ENCODE data around the gene CBY1.

CBY1 gene

DNA sequence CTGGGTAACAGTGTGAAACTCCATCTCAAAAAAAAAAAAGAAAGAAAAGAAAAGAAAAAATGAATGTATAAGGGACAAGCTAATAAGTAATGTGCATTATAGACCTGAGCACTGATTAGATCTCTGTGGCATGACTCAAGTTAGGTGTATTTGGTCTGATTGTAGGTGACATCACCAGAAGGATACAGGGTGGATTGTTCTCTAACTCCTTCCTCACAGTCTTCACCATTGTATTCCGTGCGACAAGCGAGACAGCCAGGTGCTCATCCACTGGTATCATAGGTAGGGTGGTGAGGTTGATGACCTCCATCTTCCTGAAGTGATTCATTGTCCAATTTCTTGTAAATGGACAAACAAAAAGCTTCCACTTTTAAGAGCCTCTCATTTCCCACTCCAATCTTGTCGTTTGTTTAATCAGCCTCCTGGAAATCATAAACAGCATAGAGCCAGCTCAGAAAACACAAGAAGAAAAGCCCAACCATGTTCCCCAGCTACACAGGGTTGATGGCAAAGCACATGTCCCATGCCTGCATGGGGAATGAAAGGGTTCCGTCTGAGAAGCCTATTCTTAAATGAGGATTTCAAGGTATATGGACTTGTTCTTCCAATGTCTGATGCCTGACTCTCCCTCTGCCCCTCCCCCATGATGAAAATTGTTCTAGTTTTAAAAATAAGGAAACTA, 6.5 kb upstream of the CBY1 start:
- no peak for DNase-seq
- no peak for ATAC-seq

DNA sequence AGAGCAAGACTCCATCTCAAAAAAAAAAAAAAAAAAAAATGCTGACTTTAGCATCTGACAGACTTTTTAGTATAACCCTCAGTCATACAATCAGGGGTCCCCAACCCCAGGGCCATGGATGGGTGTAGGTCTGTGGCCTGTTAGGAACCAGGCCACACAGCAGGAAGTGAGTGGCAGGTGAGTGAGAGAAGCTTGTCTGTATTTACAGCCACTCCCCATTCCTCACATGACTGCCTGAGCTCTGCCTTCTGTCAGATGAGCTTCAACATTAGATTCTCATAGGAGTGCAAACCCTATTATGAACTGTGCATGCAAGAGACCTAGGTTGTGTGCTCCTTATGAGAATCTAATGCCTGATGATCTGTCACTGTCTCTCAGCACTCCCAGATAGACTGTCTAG, 3.6 kb upstream of the CBY1 start:
- DNase-seq (no peak), ATAC-seq (no peak)

GRCh38 chr22:38653741-38654140, 2.7 kb upstream of the CBY1 start:
- DNase-seq, result no peak
- no peak for ATAC-seq

DNA sequence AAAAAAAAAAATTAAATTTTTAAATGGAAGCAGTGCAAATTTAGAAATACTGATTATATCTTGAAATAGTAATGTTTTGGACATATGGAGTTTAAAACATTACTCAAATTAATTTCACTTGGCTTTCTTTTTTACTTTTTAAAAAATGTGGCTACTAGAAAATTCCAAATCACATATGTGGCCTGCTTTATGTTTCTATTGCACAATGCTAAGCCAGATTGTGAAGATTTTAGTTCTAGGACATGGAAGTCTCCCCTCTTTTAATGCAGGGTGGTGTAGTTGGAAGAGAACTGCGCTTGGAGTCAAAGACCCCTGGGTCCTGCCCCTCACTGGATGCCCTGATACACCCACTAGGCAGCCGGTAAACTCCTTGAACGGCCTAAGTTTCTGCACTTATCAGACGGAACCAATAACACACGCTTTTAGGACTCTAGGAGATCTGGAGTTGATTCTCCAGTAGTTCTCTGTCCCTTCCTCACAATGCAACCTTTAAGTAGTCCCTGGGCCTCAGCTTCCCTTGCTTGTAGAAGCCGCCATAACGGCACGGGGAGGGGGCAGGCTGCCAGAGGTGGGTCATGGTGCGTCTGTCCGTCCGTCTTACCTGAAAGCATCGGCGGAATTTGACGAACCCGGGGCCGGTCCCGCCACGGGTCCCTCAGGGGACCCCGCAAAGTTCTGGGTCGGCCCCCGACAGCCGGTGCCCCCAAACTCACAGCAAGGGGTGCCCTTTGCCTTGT, 751 bp upstream of the CBY1 start:
- ATAC-seq, result peak; percentile 6
- no peak for DNase-seq

- ATAC-seq (peak; percentile 50), DNase-seq (peak; percentile 60)
These were observed 839 bp downstream of the CBY1 start for GRCh38 chr22:38657045-38657909.

DNA sequence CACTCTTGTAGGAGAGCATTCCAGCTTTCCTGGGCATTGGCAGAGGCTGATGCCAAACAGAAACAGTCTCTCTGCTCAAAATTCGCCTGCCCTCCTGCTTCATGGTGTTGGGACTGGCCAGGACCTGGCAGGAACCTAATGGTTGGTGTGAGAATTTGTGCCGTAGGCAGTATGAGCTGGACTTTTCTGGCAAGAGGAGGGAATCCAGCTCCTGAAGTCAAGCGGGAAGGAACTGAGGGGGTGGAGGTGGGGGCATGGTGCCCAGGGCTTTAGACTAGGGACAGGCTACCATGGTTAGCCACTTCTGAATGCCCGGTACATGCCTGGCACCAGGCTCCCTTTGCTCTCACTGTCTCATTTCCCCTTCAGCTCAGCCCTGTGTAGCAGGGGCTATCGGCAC, 18.4 kb downstream of the CBY1 start:
- ATAC-seq, result no peak
- no peak for DNase-seq

GRCh38 chr22:38675833-38676232, 19.4 kb downstream of the CBY1 start:
- DNase-seq (no peak), ATAC-seq (no peak)

- peak; percentile 100 for ATAC-seq
- DNase-seq, result peak; percentile 92
These were observed 25.3 kb downstream of the CBY1 start, which contains the start of gene TOMM22 for GRCh38 chr22:38681582-38682335. Gene TOMM22, plus strand, starts transcription at chr22:38681957. Its CDS starts 22 bp downstream, at chr22:38681979.

GRCh38 chr22:38684895-38685294, 28.5 kb downstream of the CBY1 start:
- no peak for ATAC-seq

DNA sequence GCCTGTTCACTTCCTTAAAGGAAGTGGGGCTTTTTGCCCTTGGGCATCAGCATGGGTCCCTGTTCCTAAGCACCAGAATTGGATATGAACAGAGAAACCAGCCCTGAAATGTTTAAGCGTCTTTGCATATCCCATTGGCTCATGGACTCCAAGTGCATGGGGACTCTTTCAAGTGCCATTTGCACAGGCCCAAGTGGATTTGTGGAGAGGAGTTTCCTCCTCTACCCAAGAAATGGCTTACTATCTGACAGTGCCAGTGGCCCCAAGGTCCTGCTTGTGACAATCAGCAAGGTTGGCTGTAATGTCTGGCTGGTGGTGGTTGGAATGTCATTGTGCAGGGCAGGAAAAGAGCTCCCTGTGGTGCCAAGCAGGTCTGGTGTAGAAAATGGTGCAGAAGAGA, 29.3 kb downstream of the CBY1 start:
- no peak for ATAC-seq

More at GRCh38 chr22:38684895-38685294, 28.5 kb downstream of the CBY1 start:
- no peak for DNase-seq

DNA sequence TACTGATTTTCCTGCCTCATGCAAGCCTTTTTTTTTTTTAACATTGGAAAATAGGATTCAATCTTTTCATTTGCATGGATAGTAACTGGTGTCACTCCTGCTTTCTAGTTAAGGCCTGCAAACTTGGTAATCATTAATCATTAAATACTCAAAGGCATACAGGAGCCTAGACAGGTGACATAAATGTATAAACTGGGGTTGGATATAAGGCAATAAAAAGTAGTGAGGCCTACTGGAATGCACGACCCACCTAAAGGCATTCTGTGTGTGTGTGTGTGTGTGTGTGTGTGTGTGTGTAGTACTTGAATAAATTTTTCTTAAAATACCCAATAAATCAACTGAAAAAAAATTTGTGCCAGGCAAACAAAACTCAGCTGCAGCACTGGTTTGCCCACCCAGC, 33.2 kb downstream of the CBY1 start:
- no peak for DNase-seq
- ATAC-seq, result no peak

More for the DNA sequence above, 29.3 kb downstream of the CBY1 start:
- no peak for DNase-seq

DNA sequence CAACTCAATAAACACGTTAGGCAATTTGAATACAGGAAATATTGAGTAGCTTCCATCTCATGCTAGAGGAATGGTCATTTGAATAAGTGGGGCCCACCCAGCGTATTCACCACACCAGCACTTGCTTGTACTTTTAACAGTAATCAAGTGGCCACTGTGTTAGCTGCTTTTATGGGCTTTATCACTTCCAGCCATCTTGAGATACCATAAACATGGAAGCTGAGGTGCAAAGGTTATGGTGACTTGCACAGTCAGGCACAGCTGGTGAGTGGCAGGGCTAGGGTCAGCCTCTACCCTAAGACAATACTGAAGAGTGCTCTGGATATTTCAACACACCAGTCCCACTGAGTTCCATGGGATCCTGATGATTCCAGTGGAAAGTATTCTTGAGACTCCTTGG, 37.6 kb downstream of the CBY1 start:
- ATAC-seq, result no peak
- DNase-seq, result no peak

DNA sequence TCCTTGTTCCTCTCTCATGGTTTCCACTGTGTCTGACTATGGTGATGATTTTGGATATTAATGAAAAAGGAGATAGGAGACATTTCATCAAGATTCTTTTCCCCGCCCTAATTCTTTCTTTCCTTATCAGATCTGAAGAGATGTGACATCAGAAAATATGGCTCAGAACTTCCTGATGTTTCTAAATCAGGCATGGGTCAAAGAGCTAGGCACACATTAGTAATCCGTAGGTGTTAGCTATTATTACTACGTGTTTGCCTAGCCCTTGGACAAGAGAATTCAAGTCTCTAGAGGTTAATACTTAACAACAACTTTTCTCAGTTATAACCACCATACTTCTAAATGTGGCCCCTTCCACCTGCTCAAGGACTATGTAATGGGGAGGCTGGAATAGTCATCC, 38.5 kb downstream of the CBY1 start:
- no peak for DNase-seq

DNA sequence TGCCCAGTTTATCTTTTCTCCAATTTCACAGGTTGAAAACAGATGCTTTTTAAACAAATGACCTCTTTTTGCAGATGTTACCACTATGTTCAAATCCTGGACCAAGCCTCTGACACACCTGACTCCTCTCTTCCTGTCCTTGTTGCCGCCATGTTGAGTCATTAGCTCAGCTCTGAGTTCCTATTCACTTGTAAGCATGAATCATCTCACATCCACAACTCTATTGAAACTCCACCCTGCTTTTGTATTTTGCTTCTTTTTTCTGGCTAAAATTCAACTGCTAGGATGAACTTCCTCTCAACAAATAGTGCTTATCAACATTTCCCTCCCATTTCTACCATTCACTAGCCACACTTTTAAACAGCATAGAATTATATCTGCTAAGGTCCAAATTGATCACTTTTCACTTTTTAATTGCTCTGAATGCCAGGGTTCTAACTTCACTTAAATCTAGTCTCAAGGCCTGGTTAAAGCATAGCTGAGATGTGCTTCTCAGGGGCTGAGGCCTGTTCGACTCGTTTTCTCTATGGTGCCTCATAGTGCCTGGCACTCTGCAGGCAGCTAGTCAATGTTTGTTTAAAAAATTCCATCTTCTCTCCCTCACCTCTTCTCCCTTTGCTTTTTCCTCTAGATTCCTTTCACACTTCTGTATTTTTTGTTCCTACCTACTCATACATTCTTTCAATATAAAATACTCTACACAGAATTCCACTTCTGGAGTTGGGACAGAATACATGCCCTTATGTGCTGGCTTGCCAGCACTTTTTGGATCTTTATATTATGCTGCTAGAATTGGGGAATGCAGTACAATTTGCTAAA, 40.4 kb downstream of the CBY1 start:
- DNase-seq, result no peak
- peak; percentile 52 for ATAC-seq

More for the DNA sequence above, 38.5 kb downstream of the CBY1 start:
- ATAC-seq, result no peak

- ATAC-seq (no peak), DNase-seq (no peak)
These were observed 41.1 kb downstream of the CBY1 start for GRCh38 chr22:38697425-38698089.

DNA sequence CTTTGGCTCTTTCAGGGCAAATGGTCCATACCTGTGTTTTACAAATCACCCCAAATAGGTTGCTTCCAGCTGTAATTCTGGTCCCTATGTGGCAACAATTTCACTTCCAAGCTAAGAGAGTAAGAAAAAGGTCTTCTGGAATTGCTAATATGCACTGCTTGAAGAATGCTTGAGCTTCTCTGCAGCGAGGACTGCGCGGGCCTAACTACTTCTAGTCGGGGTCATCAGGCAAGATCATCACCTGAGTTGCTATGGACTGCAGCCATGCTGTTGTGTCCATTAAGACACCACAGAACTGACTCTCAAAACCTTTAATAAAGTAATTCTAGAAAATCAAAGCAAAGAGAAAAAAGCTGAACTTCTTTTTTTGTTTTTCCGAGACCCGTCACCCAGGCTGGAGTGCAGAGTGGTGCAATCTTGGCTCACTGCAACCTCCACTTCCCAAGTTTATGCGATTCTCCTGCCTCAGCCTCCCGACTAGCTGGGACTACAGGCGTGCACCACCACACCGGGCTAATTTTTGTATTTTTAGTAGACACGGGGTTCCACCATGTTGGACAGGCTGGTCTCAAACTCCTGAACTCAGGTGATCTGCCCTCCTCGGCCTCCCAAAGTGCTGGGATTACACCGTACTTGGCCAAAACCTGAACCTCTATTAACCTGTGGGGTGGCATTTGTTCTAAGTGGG, 42.1 kb downstream of the CBY1 start:
- no peak for DNase-seq

GRCh38 chr22:38699143-38699542, 42.7 kb downstream of the CBY1 start:
- ATAC-seq (no peak), DNase-seq (no peak)

More for the DNA sequence above, 42.1 kb downstream of the CBY1 start:
- ATAC-seq, result no peak

DNA sequence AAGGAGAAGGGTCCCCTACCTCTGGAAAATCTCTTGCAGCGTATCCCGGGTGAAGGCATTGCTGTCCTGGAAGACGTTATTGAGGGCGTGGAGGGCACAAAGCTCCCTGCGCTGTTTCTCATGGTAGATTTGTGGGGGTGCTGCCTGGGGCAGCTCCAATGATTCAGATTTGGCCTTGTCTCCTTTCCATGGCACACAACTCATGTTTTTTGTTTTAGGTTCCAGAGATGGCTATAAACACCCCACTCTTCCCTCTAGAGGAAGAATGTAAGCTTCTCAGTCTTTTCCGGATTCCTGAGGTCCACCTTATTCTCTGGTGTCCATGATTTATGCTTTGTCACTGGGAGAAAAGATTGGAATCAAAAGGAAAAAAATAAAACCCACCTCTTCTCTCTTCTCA, 43.3 kb downstream of the CBY1 start:
- no peak for DNase-seq
- no peak for ATAC-seq

GRCh38 chr22:38700270-38700788, 43.9 kb downstream of the CBY1 start:
- DNase-seq (no peak), ATAC-seq (peak; percentile 8)
